Right lung (tissue), 5 donors: ENCODE measurements around the gene PRKG1. TPM values are rescaled to one million over a fixed set of nuclear protein-coding genes. Genes with fewer than 3 reads are reported as not detected.
A peak's percentile ranks its signal among the peaks of the same experiment; 100 is the strongest.
"Not testable (repeated sequence)": the region's sequence is repeated elsewhere in the genome, so short reads cannot be mapped to it uniquely, and the experiment has no call there.

ENCODE experiments used
- DNase-seq, 2 donors: peaks; one replicate each; pipeline ENCODE4 v3.0.0-alpha.2; 2013
- polyA plus RNA-seq, 5 donors: library from polyadenylated mRNA; unstranded; fragments of 120-200 nt; gene quantifications; one replicate each; pipeline versions ENCODE4 v1.2.1 to v1.2.3, GENCODE V29; 2013; ENCODE audit warnings: inconsistent platforms in 1 of 5, low replicate concordance in 1 of 5; ENCODE audit not compliant: insufficient read length in 5 of 5, insufficient read depth in 1 of 5

Gene PRKG1
- polyA plus RNA-seq, 5 donors: 12.4 to 21.3 (median 15.8) TPM

GRCh38 chr10:52004342-52004949 lies 930.2 kb downstream of the PRKG1 start:
- peak in 1 of 2 donors; percentile 23 for DNase-seq

DNA sequence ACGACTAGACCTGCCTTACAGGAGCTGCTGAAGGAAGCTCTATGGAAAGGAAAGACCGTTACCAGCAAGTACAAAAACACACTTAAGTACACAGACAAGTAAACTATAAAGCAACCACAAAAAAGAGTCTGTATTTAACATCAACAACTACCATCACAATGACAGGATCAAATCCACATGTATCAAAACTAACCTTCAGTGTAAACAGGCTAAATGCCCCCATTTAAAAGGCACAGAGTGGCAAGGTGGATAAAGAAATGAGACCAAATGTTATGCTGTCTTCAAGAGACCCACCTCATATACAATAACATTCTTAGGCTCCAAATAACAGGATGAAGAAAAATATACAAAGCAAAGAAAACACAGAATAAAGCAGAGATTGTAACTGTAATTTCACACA lies 932.8 kb downstream of the PRKG1 start:
- DNase-seq: no peak

GRCh38 chr10:52011118-52011517 lies 936.8 kb downstream of the PRKG1 start:
- no peak for DNase-seq

- no peak for DNase-seq
These were observed 944.8 kb downstream of the PRKG1 start for GRCh38 chr10:52019077-52019555.

GRCh38 chr10:52019656-52020055 lies 945.4 kb downstream of the PRKG1 start:
- no peak for DNase-seq

- DNase-seq: no peak
These were observed 945.9 kb downstream of the PRKG1 start for GRCh38 chr10:52020173-52020572.

- no peak for DNase-seq
These were observed 946.4 kb downstream of the PRKG1 start for GRCh38 chr10:52020702-52021101.

- peak; percentile 84 to 89 for DNase-seq
These were observed 952.9 kb downstream of the PRKG1 start for GRCh38 chr10:52027055-52027705.

DNA sequence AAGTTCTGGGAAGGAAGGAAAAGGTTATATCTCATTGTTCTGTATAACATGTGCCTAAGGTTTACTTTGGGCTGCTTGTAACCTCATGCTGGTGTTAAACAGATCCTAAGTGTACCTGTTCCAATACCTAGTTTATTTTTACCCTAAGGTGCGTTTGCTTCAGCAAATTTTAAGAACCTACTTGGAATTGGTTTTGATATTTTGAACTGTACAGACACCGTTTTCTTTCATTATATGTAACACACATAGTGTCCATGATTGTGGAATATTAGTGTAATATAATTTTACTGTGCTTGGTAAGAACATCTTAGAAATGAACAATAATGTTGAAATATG lies 954.2 kb downstream of the PRKG1 start:
- DNase-seq: no peak

DNA sequence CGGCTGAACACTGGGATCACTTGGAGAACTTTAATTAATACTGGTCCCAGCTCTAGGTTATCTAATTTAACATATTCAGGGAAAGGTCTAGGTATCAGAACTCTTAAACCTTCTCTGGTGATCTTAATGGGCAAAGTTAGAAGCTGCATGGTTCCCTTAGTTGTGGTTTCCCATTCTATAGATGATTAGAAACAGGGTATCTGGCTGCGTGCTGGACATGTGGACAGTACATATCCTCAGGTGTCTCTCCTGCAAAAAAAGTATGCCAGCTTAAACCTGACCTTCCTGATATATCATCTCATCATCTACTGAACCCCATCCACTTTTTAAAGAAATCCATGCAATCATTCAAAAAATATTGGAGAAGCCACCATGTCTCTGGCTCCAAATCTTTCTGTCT lies 955.3 kb downstream of the PRKG1 start:
- no peak for DNase-seq

- DNase-seq: no peak
These were observed 955.9 kb downstream of the PRKG1 start for GRCh38 chr10:52030051-52030790.

- no peak for DNase-seq
These were observed 956.7 kb downstream of the PRKG1 start for GRCh38 chr10:52030975-52031374.

GRCh38 chr10:52031771-52032170 lies 957.5 kb downstream of the PRKG1 start:
- no peak for DNase-seq

DNA sequence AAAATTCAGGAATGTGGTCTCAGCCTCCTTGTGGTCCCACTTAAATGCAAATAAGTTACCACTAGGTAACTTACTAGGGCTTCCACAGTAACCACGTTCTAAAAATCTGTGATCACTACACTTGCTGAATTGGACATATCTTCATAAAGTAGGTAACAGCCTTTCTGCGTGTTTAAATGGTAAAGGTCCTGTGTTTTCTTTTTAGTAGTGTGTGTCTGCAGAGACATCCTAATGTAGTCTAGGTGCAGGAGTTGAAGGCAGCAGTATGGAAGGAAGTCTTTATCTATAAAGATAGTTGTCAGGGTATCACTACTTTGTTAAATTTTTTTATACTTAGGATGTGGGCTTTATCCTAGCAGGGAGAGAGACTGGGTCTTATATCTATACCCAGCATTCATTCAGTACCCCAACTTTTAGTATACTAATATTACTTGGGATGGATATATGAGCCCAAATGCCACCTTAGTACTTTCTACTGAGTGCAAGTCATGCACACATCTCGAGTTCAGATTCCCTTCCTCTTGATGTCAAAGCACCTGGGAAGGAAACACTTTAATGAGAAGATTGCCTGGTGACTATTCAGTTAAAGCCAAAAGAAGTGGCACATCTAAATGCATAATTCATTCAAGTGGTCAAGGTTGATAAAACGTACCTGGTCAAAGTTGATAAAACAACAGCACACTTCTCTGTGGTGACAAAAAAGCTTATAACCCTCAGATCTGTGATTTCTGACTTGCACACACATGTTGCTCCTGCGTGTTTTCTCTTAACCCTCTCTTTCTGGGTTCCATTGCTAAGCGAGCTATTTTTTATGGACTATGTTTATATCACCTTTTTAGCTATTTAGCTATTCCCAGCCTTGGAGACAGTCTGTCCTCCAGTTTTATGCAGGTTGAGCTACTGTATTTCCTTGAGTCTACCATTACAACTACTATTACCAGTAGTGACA lies 958.7 kb downstream of the PRKG1 start:
- no peak for DNase-seq

- DNase-seq: not testable (repeated sequence)
These were observed 964.9 kb downstream of the PRKG1 start for GRCh38 chr10:52039002-52039793.

- DNase-seq: no peak
These were observed 966.2 kb downstream of the PRKG1 start for GRCh38 chr10:52040486-52040885.

DNA sequence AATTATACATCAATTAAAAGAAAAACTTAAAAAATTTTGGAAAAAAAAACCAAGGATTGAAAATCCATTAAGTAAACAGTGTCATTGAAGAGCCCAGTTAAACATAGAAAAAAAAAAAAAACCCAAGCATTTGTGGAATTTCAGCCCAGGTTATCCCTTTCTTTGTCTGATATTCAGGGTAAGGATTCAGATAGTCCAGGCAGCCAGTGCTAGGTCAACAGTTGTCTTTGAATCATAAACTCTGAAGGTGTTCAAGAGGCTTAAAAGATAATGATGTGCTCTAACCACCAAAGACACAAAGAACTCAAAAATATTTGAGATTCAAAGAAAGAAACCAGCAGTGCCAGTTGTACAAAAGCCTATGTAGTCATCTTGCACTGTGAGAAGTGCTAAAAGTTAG lies 969.5 kb downstream of the PRKG1 start:
- DNase-seq: no peak

DNA sequence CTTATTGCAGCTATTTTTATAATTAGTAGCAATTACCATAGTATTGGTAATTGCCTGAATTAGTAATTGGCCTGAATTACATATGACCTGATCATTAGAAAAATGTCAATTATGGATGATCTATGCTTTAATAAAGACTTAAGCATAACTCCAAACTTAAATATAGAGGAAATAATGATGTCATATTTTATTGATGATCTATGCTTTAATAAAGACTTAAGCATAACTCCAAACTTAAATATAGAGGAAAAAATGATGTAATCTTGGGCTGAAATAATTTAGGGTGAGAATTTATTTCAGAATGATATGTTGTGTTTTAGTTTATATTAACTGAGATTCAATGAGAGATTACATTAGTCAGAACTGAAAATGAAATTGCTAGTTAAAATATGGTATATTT lies 973.8 kb downstream of the PRKG1 start:
- no peak for DNase-seq

DNA sequence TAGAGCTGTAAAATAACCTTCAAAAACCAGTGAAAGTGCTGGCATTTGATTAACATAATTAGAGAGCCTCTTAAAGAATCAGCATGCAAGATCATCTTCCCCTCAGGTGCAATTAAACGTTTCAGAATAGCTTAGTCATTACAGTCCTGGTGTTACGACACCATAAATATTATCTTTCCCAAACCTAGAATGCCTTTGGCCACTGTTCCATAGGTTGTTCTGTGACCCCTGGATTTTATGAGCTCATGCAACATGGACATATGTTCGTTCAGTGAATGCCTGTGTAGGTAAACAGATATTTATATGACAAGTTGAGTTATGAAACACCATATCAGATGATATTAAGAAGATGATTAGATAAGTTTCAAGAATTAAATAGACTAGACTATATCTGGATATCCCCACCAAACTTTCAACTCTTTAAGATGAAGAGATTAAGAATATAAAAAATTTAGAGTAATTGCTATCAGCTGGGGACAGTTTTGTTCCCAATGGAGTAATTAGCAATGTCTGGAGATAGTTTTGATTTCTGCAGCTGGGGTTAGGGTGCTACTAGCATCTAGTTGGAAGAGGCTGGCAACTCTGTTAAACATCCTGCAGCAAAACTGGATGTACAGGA lies 976.3 kb downstream of the PRKG1 start:
- DNase-seq: no peak

- no peak for DNase-seq
These were observed 979.2 kb downstream of the PRKG1 start for GRCh38 chr10:52053497-52053896.

DNA sequence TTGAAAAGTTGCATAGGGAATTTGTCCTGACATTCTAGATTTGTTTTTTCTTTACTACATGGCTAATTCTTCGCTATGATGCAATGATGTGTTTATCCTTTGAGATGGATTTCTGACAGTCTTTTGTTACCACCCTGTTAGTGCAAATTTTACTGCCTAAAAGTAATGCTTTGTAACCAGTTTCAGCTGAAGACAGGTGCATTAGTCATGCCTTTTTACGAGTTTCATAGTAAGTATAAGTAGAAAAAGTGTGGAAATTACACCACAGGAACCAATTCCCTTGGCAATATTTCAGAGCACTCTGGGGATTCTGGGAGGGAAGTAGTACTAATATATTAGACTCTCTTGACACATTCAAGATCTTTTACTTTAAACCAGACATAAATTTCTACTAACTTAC lies 982.0 kb downstream of the PRKG1 start:
- DNase-seq: no peak
